Glutamatergic neuron (in vitro differentiated cells): Measurements from ENCODE around the gene NHEJ1. TPM values are rescaled to one million over a fixed set of nuclear protein-coding genes. Genes with fewer than 3 reads are reported as not detected.
A peak's percentile ranks its signal among the peaks of the same experiment; 100 is the strongest.

Experiments
- DNase-seq: peaks from one replicate; pipeline ENCODE4 v3.0.0; 2022
- H3K27ac Mint-ChIP-seq: one replicate; pipeline ENCODE4 v1.8.0; 2020; ENCODE audit warnings: mild to moderate bottlenecking, mixed read lengths, inconsistent platforms; ENCODE audit not compliant: unreplicated experiment
- H3K27me3 Mint-ChIP-seq: one replicate; pipeline ENCODE4 v1.8.0; 2020; ENCODE audit warnings: mild to moderate bottlenecking, moderate library complexity, mixed read lengths, inconsistent platforms; ENCODE audit not compliant: unreplicated experiment
- H3K36me3 Mint-ChIP-seq: one replicate; pipeline ENCODE4 v1.8.0; 2020; ENCODE audit warnings: mild to moderate bottlenecking, mixed read lengths, inconsistent platforms; ENCODE audit not compliant: unreplicated experiment
- H3K4me1 Mint-ChIP-seq: one replicate; pipeline ENCODE4 v1.8.0; 2020; ENCODE audit warnings: mild to moderate bottlenecking, low read depth, mixed read lengths, inconsistent platforms; ENCODE audit not compliant: unreplicated experiment
- H3K4me3 Mint-ChIP-seq: one replicate; pipeline ENCODE4 v1.8.0; 2020; ENCODE audit warnings: mild to moderate bottlenecking, mixed read lengths, inconsistent platforms; ENCODE audit not compliant: unreplicated experiment
- H3K9me3 Mint-ChIP-seq: one replicate; pipeline ENCODE4 v1.8.0; 2020; ENCODE audit warnings: mild to moderate bottlenecking, moderate library complexity, mixed read lengths, inconsistent platforms; ENCODE audit not compliant: unreplicated experiment
- CTCF ChIP-seq: fragments of 200-600 bp; sonication (generic); IDR thresholded peaks from one replicate; pipeline ENCODE4 v1.5.0; 2021; ENCODE audit not compliant: partially characterized antibody, unreplicated experiment
- total RNA-seq: library from RNA; stranded (reverse); fragmentation: NEBNext Ultra II Directional; extraction: Animal tissue kit (Norgen Biotek cat#: 25700); gene quantifications from one replicate; pipeline ENCODE4 v1.2.1, GENCODE V29; 2021; ENCODE audit not compliant: unreplicated experiment

Gene NHEJ1
- total RNA-seq, 1 donor from 2014 or later: 24.8 TPM

GRCh38 chr2:219060821-219061791 is 99.5 kb downstream of the NHEJ1 start, which contains the start of gene IHH:
Gene IHH (minus strand): TSS chr2:219060921. CDS start chr2:219060467, 454 bp downstream.
- Mint-ChIP-seq H3K36me3 (peaks cover 7% of the 10 kb centered on the region), H3K27me3 (peaks cover 27% of the 10 kb centered on the region), H3K4me1 (no peaks in the 10 kb centered on the region), H3K27ac (no peak within 1 kb of the TSS), H3K9me3 (no peaks in the 10 kb centered on the region), H3K4me3 (peak within 1 kb of the TSS; percentile 53)
- DNase-seq: peak; percentile 42
- no peak for TF ChIP-seq CTCF

GRCh38 chr2:219059725-219060682 is 100.6 kb downstream of the NHEJ1 start:
- Mint-ChIP-seq H3K27ac (no peak overlapping the region), H3K9me3 (no peaks in the 10 kb centered on the region), H3K4me1 (no peaks in the 10 kb centered on the region), H3K27me3 (peaks cover 25% of the 10 kb centered on the region), H3K4me3 (peak overlapping the region; percentile 16), H3K36me3 (peaks cover 7% of the 10 kb centered on the region)
- TF ChIP-seq CTCF: no peak
- DNase-seq: peak; percentile 34

GRCh38 chr2:219059375-219059724 is 101.3 kb downstream of the NHEJ1 start:
- no peak for TF ChIP-seq CTCF
- Mint-ChIP-seq H3K36me3 (peaks cover under 1% of the 10 kb centered on the region), H3K4me1 (no peaks in the 10 kb centered on the region), H3K9me3 (no peaks in the 10 kb centered on the region), H3K27me3 (peaks cover 25% of the 10 kb centered on the region), H3K27ac (no peak overlapping the region), H3K4me3 (no peak overlapping the region)
- DNase-seq: no peak

- TF ChIP-seq CTCF: no peak
- Mint-ChIP-seq H3K36me3 (no peaks in the 10 kb centered on the region), H3K4me1 (no peaks in the 10 kb centered on the region), H3K27me3 (peaks cover 27% of the 10 kb centered on the region), H3K4me3 (no peak overlapping the region), H3K27ac (no peak overlapping the region), H3K9me3 (peaks cover 1% of the 10 kb centered on the region)
- DNase-seq: peak; percentile 31
Measured at GRCh38 chr2:219058541-219059374, 101.9 kb downstream of the NHEJ1 start.
